Aorta (tissue), 5 donors: ENCODE data around the gene YOD1. TPM values are rescaled to one million over a fixed set of nuclear protein-coding genes. Genes with fewer than 3 reads are reported as not detected.
A peak's percentile ranks its signal among the peaks of the same experiment; 100 is the strongest.

Experiments
- ATAC-seq: fragments of 200-7000 bp; cut with Tn5 transposase; one replicate; pipeline ENCODE4 v1.9.1; 2022; ENCODE audit warnings: moderate library complexity; ENCODE audit not compliant: low FRiP score
- DNase-seq, 2 donors: peaks; one replicate each; pipeline ENCODE4 v3.0.0-alpha.2; 2020
- H3K27ac ChIP-seq, 2 donors: one replicate each; pipeline ENCODE4 v1.5.1; 2013; ENCODE audit warnings: low read length in 2 of 2, mild to moderate bottlenecking in 2 of 2, moderate library complexity in 2 of 2, control low read depth in 1 of 2, inconsistent platforms in 1 of 2, low read depth in 1 of 2
- H3K27me3 ChIP-seq, 2 donors: one replicate each; pipeline ENCODE4 v1.6.1; 2013; ENCODE audit warnings: control low read depth in 1 of 2, low read length in 1 of 2, mild to moderate bottlenecking in 1 of 2, moderate library complexity in 1 of 2; ENCODE audit not compliant: insufficient read depth in 2 of 2, control insufficient read depth in 1 of 2
- H3K36me3 ChIP-seq, 2 donors: one replicate each; pipeline ENCODE4 v1.6.1; 2013; ENCODE audit warnings: control low read depth in 1 of 2, low read length in 1 of 2, mild to moderate bottlenecking in 1 of 2; ENCODE audit not compliant: insufficient read depth in 2 of 2, control insufficient read depth in 1 of 2
- H3K4me1 ChIP-seq, 2 donors: one replicate each; pipeline ENCODE4 v1.6.1; 2013; ENCODE audit warnings: low read length in 2 of 2, control low read depth in 1 of 2, mild to moderate bottlenecking in 1 of 2, moderate library complexity in 1 of 2; ENCODE audit not compliant: insufficient read depth in 2 of 2, control insufficient read depth in 1 of 2
- H3K4me3 ChIP-seq, 2 donors: one replicate each; pipeline ENCODE4 v1.5.1; 2013; ENCODE audit warnings: low read length in 2 of 2, control low read depth in 1 of 2, mild to moderate bottlenecking in 1 of 2
- H3K9me3 ChIP-seq: one replicate; pipeline ENCODE4 v1.6.1; 2013; ENCODE audit warnings: mild to moderate bottlenecking, low read length; ENCODE audit not compliant: control insufficient read depth
- WGBS, 2 donors: extraction: QIAGEN DNeasy Blood & Tissue Kit; methylation state at CpG; one replicate each; pipeline ENCODE4 v1.1.7; 2013; 5-methylcytosine and 5-hydroxymethylcytosine counted together
- intact Hi-C, 2 donors: fragments of 100-400 bp; cut with DNase I; formaldehyde crosslinking; loops; one replicate each; pipeline versions ENCODE4 v1.14.2 to v1.15.0; 2022
- polyA plus RNA-seq, 2 donors: library from polyadenylated mRNA; stranded (reverse); fragments of 200-250 nt; gene quantifications; one replicate each; pipeline ENCODE4 v1.2.3, GENCODE V29; 2013
- total RNA-seq, 2 donors: library from RNA; stranded (reverse); fragmentation: NEBNext Ultra II Directional; extraction: Animal tissue kit (Norgen Biotek cat#: 25700); gene quantifications; one replicate each; pipeline ENCODE4 v1.2.1, GENCODE V29; 2021
- donor health status: healthy with polysubstance abuse.
- donor health status: Bipolar disorder and iron deficiency.
- donor health status: DM: no; HTN: no; CAD: no.
- donor health status: DM: no; HTN: no; CAD: no.
- donor health status: DM: yes; HTN: yes; CAD: no.

Gene YOD1
- total and polyA plus RNA-seq, 4 donors = 0.75 to 6.6 (median 4.1) TPM

DNA sequence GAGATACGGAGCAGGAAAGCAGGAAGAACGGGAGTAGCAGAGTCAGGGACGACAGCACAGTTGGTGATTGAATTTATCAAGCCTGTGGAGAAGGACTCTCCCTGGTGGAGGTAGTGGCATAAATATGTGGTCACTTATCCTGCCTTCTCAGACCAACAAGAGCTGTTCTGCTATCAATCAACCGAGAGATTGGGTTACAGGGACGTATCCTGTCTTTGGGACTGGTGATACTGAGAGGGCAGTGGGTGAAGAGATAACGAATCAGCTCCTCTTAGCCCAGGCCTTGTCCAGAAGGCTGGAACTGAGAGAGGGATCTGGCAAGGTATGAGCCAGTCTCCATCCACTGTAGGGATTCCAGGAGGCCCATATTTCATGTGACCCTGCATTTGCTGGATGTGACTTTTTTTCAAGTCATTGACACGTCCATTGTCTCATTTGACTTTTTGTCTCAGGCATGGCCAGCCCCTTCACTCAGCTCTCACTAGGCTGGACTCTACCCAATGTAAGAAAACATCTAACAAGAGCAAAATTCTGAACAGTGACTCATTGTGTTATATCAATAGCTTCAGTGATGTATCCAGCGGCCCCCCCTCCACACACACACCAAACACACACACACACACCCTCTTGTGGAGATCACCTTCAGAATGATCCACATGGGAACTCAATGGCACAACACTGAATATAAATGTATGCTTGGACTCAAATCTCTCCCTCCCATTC lies 29.7 kb downstream of the YOD1 start:
- Histone ChIP-seq H3K4me1 (no peaks in the 10 kb centered on the region), H3K27ac (no peak overlapping the region), H3K4me3 (no peak overlapping the region), H3K36me3 (no peaks in the 10 kb centered on the region), H3K27me3 (no peaks in the 10 kb centered on the region), H3K9me3 (no peaks in the 10 kb centered on the region)
- intact Hi-C loops = no loop called here
- WGBS, 2 donors = 91 to 94% methylated on average over 8 of the region's 8 CpGs
- no peak for DNase-seq
- no peak for ATAC-seq

DNA sequence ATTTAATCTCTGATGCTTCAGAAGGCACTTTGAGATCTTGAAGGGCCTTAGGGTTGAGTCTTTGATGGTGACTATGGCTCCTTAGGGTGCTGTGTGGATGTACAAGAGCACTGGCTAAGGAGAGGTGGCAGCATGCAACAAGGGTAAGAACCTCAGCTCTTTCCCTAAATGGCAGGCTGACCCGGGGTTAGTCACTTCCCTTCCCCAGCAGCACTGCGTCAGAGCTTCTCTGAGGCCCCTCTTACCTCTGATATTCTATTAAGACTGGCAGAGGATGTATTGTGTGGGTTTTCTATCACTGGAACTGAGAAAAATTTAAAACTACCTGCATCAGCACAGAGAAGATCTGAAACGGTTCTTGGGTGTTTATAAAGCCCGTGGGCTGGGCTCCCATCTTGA lies 30.3 kb downstream of the YOD1 start:
- intact Hi-C loops = no loop called here
- ATAC-seq (no peak), DNase-seq (no peak)
- WGBS, 2 donors = 84 to 87% methylated on average over 4 of the region's 4 CpGs
- H3K4me1 ChIP-seq = no peaks in the 10 kb centered on the region
- no peak overlapping the region for H3K4me3 ChIP-seq
- H3K36me3 ChIP-seq = no peaks in the 10 kb centered on the region
- H3K9me3 ChIP-seq = no peaks in the 10 kb centered on the region
- no peak overlapping the region for H3K27ac ChIP-seq
- H3K27me3 ChIP-seq = no peaks in the 10 kb centered on the region

DNA sequence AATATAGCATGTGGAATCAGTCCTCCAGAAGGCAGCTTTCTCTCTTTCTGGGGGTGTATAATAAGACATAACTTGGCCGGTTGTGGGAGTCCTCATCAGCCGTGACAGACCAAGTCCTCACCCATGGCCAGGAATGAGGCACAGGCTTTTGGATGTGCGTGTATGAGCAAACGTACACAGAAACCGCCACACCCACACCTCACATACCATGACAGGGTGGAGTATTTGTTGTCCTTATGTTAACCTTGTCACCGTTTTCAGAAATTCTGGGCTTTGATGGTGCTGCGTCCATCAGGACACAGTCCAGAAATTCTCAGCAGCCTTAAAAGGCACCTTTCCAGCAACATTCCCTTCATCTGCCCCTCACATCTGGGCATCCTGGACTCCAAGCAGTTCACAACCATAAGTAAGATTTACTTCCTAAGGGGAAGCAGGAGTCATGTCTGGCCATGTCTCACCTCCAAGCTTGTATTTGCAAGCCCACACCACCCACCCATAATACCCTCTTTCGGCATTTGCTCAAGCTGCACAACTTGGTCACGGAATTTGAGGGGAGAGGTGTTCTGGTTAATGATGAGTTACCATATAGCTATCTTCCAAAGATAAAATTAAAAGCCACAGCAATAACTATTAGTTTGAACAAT lies 30.8 kb downstream of the YOD1 start:
- ATAC-seq (no peak), DNase-seq (no peak)
- Histone ChIP-seq H3K36me3 (no peaks in the 10 kb centered on the region), H3K4me3 (no peak overlapping the region), H3K27me3 (no peaks in the 10 kb centered on the region), H3K27ac (no peak overlapping the region), H3K9me3 (no peaks in the 10 kb centered on the region), H3K4me1 (no peaks in the 10 kb centered on the region)
- WGBS, 2 donors = 88 to 92% methylated on average over 9 of the region's 9 CpGs
- intact Hi-C loops = no loop called here

DNA sequence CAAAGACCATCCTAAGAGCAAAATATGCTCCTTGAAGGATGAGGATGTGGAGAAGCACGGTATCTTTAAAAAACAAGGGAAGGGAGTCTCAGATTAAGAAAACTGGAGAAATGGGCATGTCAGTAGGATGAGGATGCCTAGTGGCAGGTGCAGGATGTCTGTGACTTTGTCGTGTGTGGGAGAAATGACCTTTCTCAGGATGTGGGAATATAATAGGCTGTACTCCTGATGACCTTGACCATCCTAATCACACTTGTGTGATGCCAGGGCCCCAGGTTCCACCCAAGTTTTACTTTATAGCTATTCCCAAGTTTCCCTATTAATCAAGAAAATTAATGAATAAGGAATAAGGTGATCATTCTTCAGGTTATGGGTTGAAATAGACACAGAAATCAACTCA lies 31.3 kb downstream of the YOD1 start:
- 73 to 88% methylated on average over 2 of the region's 2 CpGs for WGBS, 2 donors
- Histone ChIP-seq H3K36me3 (no peaks in the 10 kb centered on the region), H3K27ac (no peak overlapping the region), H3K27me3 (no peaks in the 10 kb centered on the region), H3K4me1 (no peaks in the 10 kb centered on the region), H3K9me3 (no peaks in the 10 kb centered on the region), H3K4me3 (no peak overlapping the region)
- intact Hi-C loops = no loop called here
- no peak for DNase-seq
- no peak for ATAC-seq

DNA sequence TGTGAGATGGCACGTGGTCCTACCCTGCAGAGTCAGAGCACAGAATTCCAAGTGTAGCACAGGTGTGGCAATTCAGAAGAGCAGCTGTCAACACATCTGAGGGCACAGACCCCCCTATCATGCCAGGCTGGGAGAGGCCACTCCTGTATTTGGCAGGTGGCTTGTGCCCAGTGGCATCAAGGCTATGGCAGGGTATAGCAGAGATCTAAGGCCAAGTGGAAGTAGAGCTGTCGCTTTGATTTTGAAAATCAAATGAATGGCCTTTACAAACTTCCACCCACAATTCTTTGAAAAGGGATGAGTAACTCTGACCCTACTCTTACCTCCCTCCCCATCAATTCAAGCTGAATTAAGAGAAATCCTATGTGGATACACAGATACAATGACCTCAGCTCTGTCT lies 31.8 kb downstream of the YOD1 start:
- DNase-seq = no peak
- intact Hi-C loops = no loop called here
- no peaks in the 10 kb centered on the region for H3K27me3 ChIP-seq
- H3K4me3 ChIP-seq = no peak overlapping the region
- no peaks in the 10 kb centered on the region for H3K9me3 ChIP-seq
- no peaks in the 10 kb centered on the region for H3K4me1 ChIP-seq
- WGBS, 2 donors = 90 to 93% methylated on average over 2 of the region's 2 CpGs
- H3K27ac ChIP-seq = no peak overlapping the region
- H3K36me3 ChIP-seq = no peaks in the 10 kb centered on the region
- no peak for ATAC-seq

DNA sequence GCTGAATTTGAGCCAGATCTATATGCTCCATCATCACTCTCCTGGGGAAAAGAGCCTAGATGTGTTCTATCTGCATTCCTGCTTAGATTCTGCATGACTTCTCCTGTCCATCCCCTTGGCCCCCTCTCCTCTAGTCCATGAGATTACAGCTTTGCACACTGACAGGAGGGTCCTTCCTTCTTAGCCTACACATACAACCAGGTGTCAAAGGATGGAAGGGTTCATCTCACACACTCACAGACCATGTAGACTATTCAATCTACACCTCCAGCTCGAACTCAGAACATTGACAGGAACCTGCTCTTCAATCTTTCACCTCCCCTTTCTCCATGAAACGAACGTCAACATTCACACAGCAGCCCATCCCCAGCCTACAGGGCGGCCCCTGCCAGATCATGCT lies 32.3 kb downstream of the YOD1 start:
- Histone ChIP-seq H3K27me3 (no peaks in the 10 kb centered on the region), H3K4me3 (no peak overlapping the region), H3K4me1 (no peaks in the 10 kb centered on the region), H3K9me3 (no peaks in the 10 kb centered on the region), H3K36me3 (no peaks in the 10 kb centered on the region), H3K27ac (no peak overlapping the region)
- no peak for ATAC-seq
- no peak for DNase-seq
- 91% methylated on average over 4 of the region's 4 CpGs for WGBS, 2 donors
- intact Hi-C loops = no loop called here

DNA sequence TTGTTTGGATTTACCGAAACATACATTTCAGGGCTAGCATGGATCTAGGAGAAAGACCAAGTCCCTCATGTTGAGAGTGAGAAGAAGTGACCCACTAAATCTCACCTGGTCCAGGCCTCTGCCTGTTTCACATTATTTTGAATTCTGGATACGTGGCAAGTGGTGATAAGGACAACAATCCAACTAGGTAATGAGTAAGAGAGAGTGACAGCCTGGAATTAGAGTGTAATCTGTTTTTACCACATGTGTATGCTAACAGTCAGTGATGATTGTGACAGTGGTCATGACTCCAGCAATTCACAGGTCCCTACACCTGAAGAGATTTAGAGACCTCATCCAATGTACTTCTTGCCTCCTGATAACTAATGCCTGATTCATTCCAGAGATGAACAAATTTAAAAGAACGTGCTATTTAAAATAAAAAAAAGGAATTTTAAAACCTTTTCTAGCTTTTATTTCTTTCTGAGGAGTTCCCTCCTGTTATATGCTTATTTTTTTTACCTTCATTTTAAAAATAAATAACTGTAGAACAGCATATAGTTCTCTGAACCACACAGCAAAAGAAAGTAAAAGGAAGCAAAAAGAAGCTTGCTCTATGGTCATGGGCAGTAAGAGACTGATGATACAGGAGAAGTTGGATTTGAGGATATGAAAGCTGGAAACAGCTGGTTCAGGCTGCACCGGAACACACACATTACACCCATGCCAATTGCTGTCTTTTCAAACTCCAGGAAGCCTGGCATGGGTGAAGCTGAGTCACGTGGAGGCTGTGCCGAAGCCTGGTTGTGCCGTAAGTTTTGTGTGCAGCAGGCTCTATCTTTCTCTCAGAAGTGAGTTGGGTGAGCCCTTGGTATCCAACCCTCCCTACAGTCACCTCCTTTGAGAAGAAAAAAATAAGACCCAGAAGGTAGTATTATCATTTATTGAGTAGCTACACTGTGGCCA lies 33.1 kb downstream of the YOD1 start:
- 50% methylated on average over 7 of the region's 7 CpGs for WGBS, 2 donors
- intact Hi-C loops = no loop called here
- no peaks in the 10 kb centered on the region for H3K9me3 ChIP-seq
- H3K4me1 ChIP-seq = no peaks in the 10 kb centered on the region
- ATAC-seq (peak; percentile 49), DNase-seq (peak in 1 of 2 donors; percentile 82)
- H3K4me3 ChIP-seq = no peak overlapping the region
- H3K27me3 ChIP-seq = no peaks in the 10 kb centered on the region
- no peak overlapping the region for H3K27ac ChIP-seq
- H3K36me3 ChIP-seq = no peaks in the 10 kb centered on the region

DNA sequence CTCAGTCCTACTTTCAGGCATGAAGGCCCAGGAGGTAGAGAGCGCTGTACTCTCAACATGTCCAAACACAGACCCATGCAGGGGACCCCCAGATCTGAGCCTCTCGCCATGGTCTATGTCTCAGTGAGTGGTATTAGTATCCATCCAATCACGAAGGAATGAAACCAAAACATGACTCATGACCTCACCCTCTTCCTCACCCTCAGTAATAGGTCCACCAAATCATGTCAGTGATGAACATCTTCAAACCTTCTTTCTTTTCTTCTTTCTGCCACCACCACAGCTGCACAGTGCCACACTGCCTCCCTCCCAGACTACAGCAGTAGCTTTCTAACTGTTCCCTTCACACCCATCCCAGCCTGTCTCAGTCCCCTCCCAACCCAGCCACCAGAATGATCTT lies 35.2 kb downstream of the YOD1 start:
- intact Hi-C loops = no loop called here
- ATAC-seq (no peak), DNase-seq (no peak)
- H3K27ac ChIP-seq = no peak overlapping the region
- H3K9me3 ChIP-seq = no peaks in the 10 kb centered on the region
- H3K27me3 ChIP-seq = no peaks in the 10 kb centered on the region
- H3K4me3 ChIP-seq = no peak overlapping the region
- 89 to 92% methylated on average over 3 of the region's 3 CpGs for WGBS, 2 donors
- no peaks in the 10 kb centered on the region for H3K36me3 ChIP-seq
- H3K4me1 ChIP-seq = no peaks in the 10 kb centered on the region
